GM10266 (cell line): ENCODE data around the gene P2RY12.

ENCODE experiments used
- DNase-seq: peaks from one replicate; pipeline ENCODE4 v3.0.0; 2012; ENCODE audit errors: extremely low spot score
- CTCF ChIP-seq: IDR thresholded peaks from 2 replicates; pipeline ENCODE4 v1.5.1; 2012; ENCODE audit warnings: mild to moderate bottlenecking, low read depth; ENCODE audit not compliant: control insufficient read depth, insufficient read depth; ENCODE audit errors: missing control alignments

The P2RY12 gene

GRCh38 chr3:151290673-151291072, 93.9 kb downstream of the P2RY12 start:
- DNase-seq, result no peak
- TF ChIP-seq CTCF, result no peak

- DNase-seq, result no peak
- no peak for TF ChIP-seq CTCF
Measured at GRCh38 chr3:151289445-151289844, 95.1 kb downstream of the P2RY12 start.
